Hypothalamus (tissue), 51 donors: ENCODE data around the gene KIAA1217.
A peak's percentile ranks its signal among the peaks of the same experiment; 100 is the strongest.
"Not testable (repeated sequence)": the region's sequence is repeated elsewhere in the genome, so short reads cannot be mapped to it uniquely, and the experiment has no call there.

Experiments
- DNase-seq, 51 donors: peaks; one replicate each; lab custom pipeline; 2025; lab: John Stamatoyannopoulos, UW

KIAA1217 gene

GRCh38 chr10:24457661-24458318 lies 248.9 kb downstream of the KIAA1217 start:
- DNase-seq, result no peak

- DNase-seq, result no peak
Observed at GRCh38 chr10:24459836-24460235, 250.9 kb downstream of the KIAA1217 start.

- no peak for DNase-seq
Observed at GRCh38 chr10:24462291-24462813, 253.4 kb downstream of the KIAA1217 start.

GRCh38 chr10:24462889-24463552 lies 254.1 kb downstream of the KIAA1217 start:
- no peak for DNase-seq

- DNase-seq, result no peak
Observed at GRCh38 chr10:24463611-24464426, 254.9 kb downstream of the KIAA1217 start.

GRCh38 chr10:24465124-24465874 lies 256.4 kb downstream of the KIAA1217 start:
- no peak for DNase-seq

GRCh38 chr10:24465891-24466818 lies 257.2 kb downstream of the KIAA1217 start:
- no peak for DNase-seq

- DNase-seq, result no peak
Observed at GRCh38 chr10:24467136-24467535, 258.2 kb downstream of the KIAA1217 start.

GRCh38 chr10:24467605-24468004 lies 258.7 kb downstream of the KIAA1217 start:
- no peak for DNase-seq

GRCh38 chr10:24468281-24468751 lies 259.4 kb downstream of the KIAA1217 start:
- DNase-seq, result no peak

GRCh38 chr10:24469993-24470392 lies 261.1 kb downstream of the KIAA1217 start:
- no peak for DNase-seq

GRCh38 chr10:24475598-24475997 lies 266.7 kb downstream of the KIAA1217 start:
- no peak for DNase-seq

- DNase-seq, result no peak
Observed at GRCh38 chr10:24476913-24477701, 268.2 kb downstream of the KIAA1217 start.

- DNase-seq, result no peak
Observed at GRCh38 chr10:24477915-24478314, 269.0 kb downstream of the KIAA1217 start.

- no peak for DNase-seq
Observed at GRCh38 chr10:24479806-24480205, 270.9 kb downstream of the KIAA1217 start.

- no peak for DNase-seq
Observed at GRCh38 chr10:24480447-24480846, 271.5 kb downstream of the KIAA1217 start.

GRCh38 chr10:24481241-24481640 lies 272.3 kb downstream of the KIAA1217 start:
- peak in 3 of 51 donors; percentile 3 to 11 (median 4) for DNase-seq

GRCh38 chr10:24482713-24483112 lies 273.8 kb downstream of the KIAA1217 start:
- not testable (repeated sequence) for DNase-seq
